ENCODE results near the gene RPL22L1.

- TF ChIP-seq CTCF (IDR thresholded peaks at IDR 0.05) (no peak), EP300 (IDR thresholded peaks at IDR 0.05) (no peak), POLR2A (IDR thresholded peaks at IDR 0.05) (no peak)
These were observed 19.1 kb upstream of the RPL22L1 start for GRCh38 chr3:170889132-170889531.

Data from suprapubic skin (tissue), 3 donors.